Activated naive CD8-positive, alpha-beta T cell treated with anti-CD3 and anti-CD28 coated beads for 36 hours (primary cell): ENCODE results near the gene ERFE. TPM values are rescaled to one million over a fixed set of nuclear protein-coding genes. Genes with fewer than 3 reads are reported as not detected.

Experiments
- DNase-seq: peaks from one replicate; pipeline ENCODE4 v3.0.0; 2021
- H3K27ac Mint-ChIP-seq: one replicate; pipeline ENCODE4 v1.8.0; 2022; ENCODE audit warnings: mild to moderate bottlenecking, moderate library complexity, mixed read lengths
- H3K27me3 Mint-ChIP-seq: one replicate; pipeline ENCODE4 v1.8.0; 2022; ENCODE audit warnings: mild to moderate bottlenecking, mixed read lengths
- H3K36me3 Mint-ChIP-seq: one replicate; pipeline ENCODE4 v1.8.0; 2021; ENCODE audit warnings: mild to moderate bottlenecking, mixed read lengths
- H3K4me1 Mint-ChIP-seq: one replicate; pipeline ENCODE4 v1.8.0; 2021; ENCODE audit warnings: mixed read lengths
- H3K4me3 Mint-ChIP-seq: one replicate; pipeline ENCODE4 v1.8.0; 2022; ENCODE audit warnings: mild to moderate bottlenecking, moderate library complexity, mixed read lengths
- H3K9me3 Mint-ChIP-seq: one replicate; pipeline ENCODE4 v1.8.0; 2022; ENCODE audit warnings: mixed read lengths
- total RNA-seq, 2 experiments: library from RNA; stranded (reverse); gene quantifications; one replicate each; pipeline ENCODE4 v1.2.3, GENCODE V29; 2021

ERFE gene
- total RNA-seq, 2 experiments from 2014 or later = 0.27 to 0.34 TPM

- H3K36me3 Mint-ChIP-seq = no peaks in the 10 kb centered on the region
- H3K4me3 Mint-ChIP-seq = no peak overlapping the region
- no peak for DNase-seq
- no peaks in the 10 kb centered on the region for H3K4me1 Mint-ChIP-seq
- no peaks in the 10 kb centered on the region for H3K27me3 Mint-ChIP-seq
- no peaks in the 10 kb centered on the region for H3K9me3 Mint-ChIP-seq
- no peak overlapping the region for H3K27ac Mint-ChIP-seq
Observed at GRCh38 chr2:238123218-238123971, 35.4 kb upstream of the ERFE start.

GRCh38 chr2:238123991-238124470, 34.7 kb upstream of the ERFE start:
- DNase-seq = no peak
- Mint-ChIP-seq H3K36me3 (no peaks in the 10 kb centered on the region), H3K9me3 (no peaks in the 10 kb centered on the region), H3K4me3 (no peak overlapping the region), H3K27ac (no peak overlapping the region), H3K4me1 (no peaks in the 10 kb centered on the region), H3K27me3 (no peaks in the 10 kb centered on the region)

GRCh38 chr2:238124488-238125126, 34.2 kb upstream of the ERFE start:
- H3K4me1 Mint-ChIP-seq = no peaks in the 10 kb centered on the region
- no peaks in the 10 kb centered on the region for H3K9me3 Mint-ChIP-seq
- no peaks in the 10 kb centered on the region for H3K27me3 Mint-ChIP-seq
- H3K4me3 Mint-ChIP-seq = no peak overlapping the region
- H3K36me3 Mint-ChIP-seq = no peaks in the 10 kb centered on the region
- H3K27ac Mint-ChIP-seq = no peak overlapping the region
- no peak for DNase-seq

GRCh38 chr2:238125127-238125885, 33.5 kb upstream of the ERFE start:
- no peaks in the 10 kb centered on the region for H3K9me3 Mint-ChIP-seq
- DNase-seq = no peak
- no peaks in the 10 kb centered on the region for H3K4me1 Mint-ChIP-seq
- no peak overlapping the region for H3K27ac Mint-ChIP-seq
- no peaks in the 10 kb centered on the region for H3K27me3 Mint-ChIP-seq
- no peaks in the 10 kb centered on the region for H3K36me3 Mint-ChIP-seq
- H3K4me3 Mint-ChIP-seq = no peak overlapping the region

- Mint-ChIP-seq H3K27ac (no peak overlapping the region), H3K4me1 (no peaks in the 10 kb centered on the region), H3K36me3 (no peaks in the 10 kb centered on the region), H3K27me3 (no peaks in the 10 kb centered on the region), H3K9me3 (no peaks in the 10 kb centered on the region), H3K4me3 (no peak overlapping the region)
- DNase-seq = no peak
Observed at GRCh38 chr2:238126338-238126737, 32.4 kb upstream of the ERFE start.

- Mint-ChIP-seq H3K27me3 (no peaks in the 10 kb centered on the region), H3K4me3 (no peak overlapping the region), H3K36me3 (no peaks in the 10 kb centered on the region), H3K9me3 (no peaks in the 10 kb centered on the region), H3K4me1 (no peaks in the 10 kb centered on the region), H3K27ac (no peak overlapping the region)
- DNase-seq = no peak
Observed at GRCh38 chr2:238126775-238127164, 32.0 kb upstream of the ERFE start.

GRCh38 chr2:238127165-238128060, 31.4 kb upstream of the ERFE start:
- H3K27ac Mint-ChIP-seq = no peak overlapping the region
- no peak overlapping the region for H3K4me3 Mint-ChIP-seq
- H3K27me3 Mint-ChIP-seq = no peaks in the 10 kb centered on the region
- H3K9me3 Mint-ChIP-seq = no peaks in the 10 kb centered on the region
- H3K36me3 Mint-ChIP-seq = no peaks in the 10 kb centered on the region
- DNase-seq = no peak
- no peaks in the 10 kb centered on the region for H3K4me1 Mint-ChIP-seq

- Mint-ChIP-seq H3K4me3 (no peak overlapping the region), H3K9me3 (no peaks in the 10 kb centered on the region), H3K27me3 (no peaks in the 10 kb centered on the region), H3K27ac (no peak overlapping the region), H3K36me3 (no peaks in the 10 kb centered on the region), H3K4me1 (no peaks in the 10 kb centered on the region)
- no peak for DNase-seq
Observed at GRCh38 chr2:238128061-238128440, 30.7 kb upstream of the ERFE start.

- Mint-ChIP-seq H3K4me3 (no peak overlapping the region), H3K9me3 (no peaks in the 10 kb centered on the region), H3K27me3 (no peaks in the 10 kb centered on the region), H3K4me1 (no peaks in the 10 kb centered on the region), H3K36me3 (no peaks in the 10 kb centered on the region), H3K27ac (no peak overlapping the region)
- no peak for DNase-seq
Observed at GRCh38 chr2:238128534-238129001, 30.2 kb upstream of the ERFE start.

- Mint-ChIP-seq H3K36me3 (no peaks in the 10 kb centered on the region), H3K27ac (no peak overlapping the region), H3K4me1 (no peaks in the 10 kb centered on the region), H3K9me3 (no peaks in the 10 kb centered on the region), H3K27me3 (no peaks in the 10 kb centered on the region), H3K4me3 (no peak overlapping the region)
- DNase-seq = no peak
Observed at GRCh38 chr2:238129166-238130010, 29.4 kb upstream of the ERFE start.

- Mint-ChIP-seq H3K4me3 (no peak overlapping the region), H3K27me3 (no peaks in the 10 kb centered on the region), H3K27ac (no peak overlapping the region), H3K9me3 (no peaks in the 10 kb centered on the region), H3K4me1 (no peaks in the 10 kb centered on the region), H3K36me3 (no peaks in the 10 kb centered on the region)
- no peak for DNase-seq
Observed at GRCh38 chr2:238130111-238130695, 28.6 kb upstream of the ERFE start.

GRCh38 chr2:238130696-238131628, 27.8 kb upstream of the ERFE start:
- H3K9me3 Mint-ChIP-seq = no peaks in the 10 kb centered on the region
- no peaks in the 10 kb centered on the region for H3K27me3 Mint-ChIP-seq
- no peak overlapping the region for H3K27ac Mint-ChIP-seq
- no peak for DNase-seq
- H3K36me3 Mint-ChIP-seq = no peaks in the 10 kb centered on the region
- H3K4me3 Mint-ChIP-seq = no peak overlapping the region
- no peaks in the 10 kb centered on the region for H3K4me1 Mint-ChIP-seq
